ENCODE measurements around the gene CORIN. TPM values are rescaled to one million over a fixed set of nuclear protein-coding genes. Genes with fewer than 3 reads are reported as not detected.

Gene CORIN
- total RNA-seq, 1 experiment from 2014 or later = 3.5 TPM

DNA sequence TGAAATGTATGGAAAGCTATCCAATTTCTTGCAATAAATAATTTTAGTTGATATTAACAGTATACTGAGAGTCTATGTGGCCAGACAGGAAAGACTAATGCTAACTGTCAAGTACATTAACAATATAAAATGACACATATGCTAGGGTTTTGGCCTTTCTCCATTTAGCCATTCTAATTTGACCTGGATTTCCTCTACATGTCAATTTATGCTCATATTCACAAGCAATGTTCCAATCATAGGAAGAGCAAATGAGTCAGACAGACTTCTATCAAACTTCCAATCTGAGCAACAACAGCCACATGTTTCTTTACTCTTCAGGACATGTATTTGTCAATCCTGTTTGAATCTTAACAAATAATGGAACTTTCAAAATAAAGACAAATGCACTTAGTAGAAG lies 53.6 kb downstream of the CORIN start:
- Histone ChIP-seq H3K9me3 (ENCODE audit: control insufficient read depth in 1 of 2, insufficient read depth in 1 of 2, low read depth in 1 of 2, low read length in 2 of 2) (no peaks in the 10 kb centered on the region), H3K4me3 (replicated peaks in 1 of 2; ENCODE audit: low read depth in 1 of 2, low read length in 2 of 2) (no peak overlapping the region), H3K36me3 (ENCODE audit: control insufficient read depth in 1 of 2, insufficient read depth in 2 of 2, low read length in 2 of 2) (no peaks in the 10 kb centered on the region), H4K20me1 (ENCODE audit: insufficient read depth) (no peaks in the 10 kb centered on the region), H3K27me3 (ENCODE audit: insufficient read depth, low read length) (no peaks in the 10 kb centered on the region), H3K4me2 (ENCODE audit: low read length) (no peak overlapping the region), H3K79me2 (ENCODE audit: insufficient read depth, low read length) (no peaks in the 10 kb centered on the region), H2AFZ (ENCODE audit: low read depth, low read length, poor library complexity, severe bottlenecking) (no peak overlapping the region), H3K4me1 (ENCODE audit: control insufficient read depth in 1 of 2, insufficient read depth in 2 of 2, low read length in 2 of 2) (no peaks in the 10 kb centered on the region), H3K27ac (ENCODE audit: low read depth, low read length) (no peak overlapping the region), H3K9me2 (ENCODE audit: insufficient read depth) (no peaks in the 10 kb centered on the region), H3K9ac (ENCODE audit: low read length) (no peak overlapping the region)
- ATAC-seq = no peak
- intact Hi-C loops (cut with micrococcal nuclease) = no loop called here
- POLR2A ChIA-PET = no interaction called here
- no TSS peak for BruUV-seq (replicated peaks)
- no peak for DNase-seq (ENCODE audit: low read depth, low spot score)
- RAD21 ChIA-PET (ENCODE audit: low non-redundant PET in 1 of 2, low total read pairs in 2 of 2, uncharacterized antibody in 2 of 2, unreplicated experiment in 2 of 2) = no interaction called here
- no peak for TF ChIP-seq SIN3A (IDR thresholded peaks at IDR 0.05; ENCODE audit: low read depth)
- no peak for TF ChIP-seq POLR2A (IDR thresholded peaks at IDR 0.05; ENCODE audit: borderline replicate concordance, extremely low read depth, insufficient read depth, insufficient read length)
- no peak for TF ChIP-seq SP1 (IDR thresholded peaks at IDR 0.05; ENCODE audit: low read depth)
- no peak for TF ChIP-seq EZH2 (IDR thresholded peaks at IDR 0.05)
- no peak for TF ChIP-seq FOSL1 (IDR thresholded peaks at IDR 0.05; ENCODE audit: low read depth)
- TF ChIP-seq ELF1 (IDR thresholded peaks at IDR 0.05; ENCODE audit: borderline replicate concordance, low read depth) = no peak
- no peak for TF ChIP-seq CBX3 (IDR thresholded peaks at IDR 0.05; ENCODE audit: low read depth)
- TF ChIP-seq, protein P1, sequence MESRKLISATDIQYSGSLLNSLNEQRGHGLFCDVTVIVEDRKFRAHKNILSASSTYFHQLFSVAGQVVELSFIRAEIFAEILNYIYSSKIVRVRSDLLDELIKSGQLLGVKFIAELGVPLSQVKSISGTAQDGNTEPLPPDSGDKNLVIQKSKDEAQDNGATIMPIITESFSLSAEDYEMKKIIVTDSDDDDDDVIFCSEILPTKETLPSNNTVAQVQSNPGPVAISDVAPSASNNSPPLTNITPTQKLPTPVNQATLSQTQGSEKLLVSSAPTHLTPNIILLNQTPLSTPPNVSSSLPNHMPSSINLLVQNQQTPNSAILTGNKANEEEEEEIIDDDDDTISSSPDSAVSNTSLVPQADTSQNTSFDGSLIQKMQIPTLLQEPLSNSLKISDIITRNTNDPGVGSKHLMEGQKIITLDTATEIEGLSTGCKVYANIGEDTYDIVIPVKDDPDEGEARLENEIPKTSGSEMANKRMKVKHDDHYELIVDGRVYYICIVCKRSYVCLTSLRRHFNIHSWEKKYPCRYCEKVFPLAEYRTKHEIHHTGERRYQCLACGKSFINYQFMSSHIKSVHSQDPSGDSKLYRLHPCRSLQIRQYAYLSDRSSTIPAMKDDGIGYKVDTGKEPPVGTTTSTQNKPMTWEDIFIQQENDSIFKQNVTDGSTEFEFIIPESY (IDR thresholded peaks at IDR 0.05; ENCODE audit: extremely low read depth, insufficient replicate concordance, low read length) = no peak
- TF ChIP-seq, protein P2, sequence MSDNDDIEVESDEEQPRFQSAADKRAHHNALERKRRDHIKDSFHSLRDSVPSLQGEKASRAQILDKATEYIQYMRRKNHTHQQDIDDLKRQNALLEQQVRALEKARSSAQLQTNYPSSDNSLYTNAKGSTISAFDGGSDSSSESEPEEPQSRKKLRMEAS (IDR thresholded peaks at IDR 0.05) = no peak
- no peak for TF ChIP-seq EZH2phosphoT487 (IDR thresholded peaks at IDR 0.05; ENCODE audit: borderline replicate concordance)
- no peak for TF ChIP-seq POLR2AphosphoS5 (IDR thresholded peaks at IDR 0.05; ENCODE audit: low read depth, low read length)
- no peak for TF ChIP-seq SRF (IDR thresholded peaks at IDR 0.05; ENCODE audit: low read depth)
- TF ChIP-seq RAD21 (IDR thresholded peaks at IDR 0.05; ENCODE audit: low read depth) = no peak
- no peak for TF ChIP-seq JUND (IDR thresholded peaks at IDR 0.05)
- TF ChIP-seq ZFX (IDR thresholded peaks at IDR 0.05) = no peak
- no peak for TF ChIP-seq EGR1 (IDR thresholded peaks at IDR 0.05; ENCODE audit: low read depth)
- TF ChIP-seq ZNF274 (IDR thresholded peaks at IDR 0.05; ENCODE audit: low read depth, low read length) = no peak
- TF ChIP-seq, protein P3, sequence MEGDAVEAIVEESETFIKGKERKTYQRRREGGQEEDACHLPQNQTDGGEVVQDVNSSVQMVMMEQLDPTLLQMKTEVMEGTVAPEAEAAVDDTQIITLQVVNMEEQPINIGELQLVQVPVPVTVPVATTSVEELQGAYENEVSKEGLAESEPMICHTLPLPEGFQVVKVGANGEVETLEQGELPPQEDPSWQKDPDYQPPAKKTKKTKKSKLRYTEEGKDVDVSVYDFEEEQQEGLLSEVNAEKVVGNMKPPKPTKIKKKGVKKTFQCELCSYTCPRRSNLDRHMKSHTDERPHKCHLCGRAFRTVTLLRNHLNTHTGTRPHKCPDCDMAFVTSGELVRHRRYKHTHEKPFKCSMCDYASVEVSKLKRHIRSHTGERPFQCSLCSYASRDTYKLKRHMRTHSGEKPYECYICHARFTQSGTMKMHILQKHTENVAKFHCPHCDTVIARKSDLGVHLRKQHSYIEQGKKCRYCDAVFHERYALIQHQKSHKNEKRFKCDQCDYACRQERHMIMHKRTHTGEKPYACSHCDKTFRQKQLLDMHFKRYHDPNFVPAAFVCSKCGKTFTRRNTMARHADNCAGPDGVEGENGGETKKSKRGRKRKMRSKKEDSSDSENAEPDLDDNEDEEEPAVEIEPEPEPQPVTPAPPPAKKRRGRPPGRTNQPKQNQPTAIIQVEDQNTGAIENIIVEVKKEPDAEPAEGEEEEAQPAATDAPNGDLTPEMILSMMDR (IDR thresholded peaks at IDR 0.05 in 2 of 3, conservative IDR thresholded peaks at IDR 0.05 in 1 of 3; ENCODE audit: borderline replicate concordance in 1 of 3, insufficient read depth in 1 of 3, low read depth in 2 of 3, low read length in 2 of 3) = no peak
- TF ChIP-seq, protein P4, sequence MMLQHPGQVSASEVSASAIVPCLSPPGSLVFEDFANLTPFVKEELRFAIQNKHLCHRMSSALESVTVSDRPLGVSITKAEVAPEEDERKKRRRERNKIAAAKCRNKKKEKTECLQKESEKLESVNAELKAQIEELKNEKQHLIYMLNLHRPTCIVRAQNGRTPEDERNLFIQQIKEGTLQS (IDR thresholded peaks at IDR 0.05) = no peak
- no peak for TF ChIP-seq YY1 (IDR thresholded peaks at IDR 0.05; ENCODE audit: extremely low read depth, insufficient replicate concordance, low read depth, low read length)
- CTCF ChIA-PET = no interaction called here

Data from HCT116 (cell line).